Stimulated activated CD8-positive, alpha-beta memory T cell treated with anti-CD3 and anti-CD28 coated beads, Interleukin-12 subunit alpha, Interleukin-12 subunit beta, amount 100 ng/mL, for 1 hour (primary cell): Measurements from ENCODE around the gene PRDM16.

ENCODE experiments used
- DNase-seq: peaks from one replicate; pipeline ENCODE4 v3.0.0-alpha.2; 2020; ENCODE audit warnings: low read depth

PRDM16 gene

DNA sequence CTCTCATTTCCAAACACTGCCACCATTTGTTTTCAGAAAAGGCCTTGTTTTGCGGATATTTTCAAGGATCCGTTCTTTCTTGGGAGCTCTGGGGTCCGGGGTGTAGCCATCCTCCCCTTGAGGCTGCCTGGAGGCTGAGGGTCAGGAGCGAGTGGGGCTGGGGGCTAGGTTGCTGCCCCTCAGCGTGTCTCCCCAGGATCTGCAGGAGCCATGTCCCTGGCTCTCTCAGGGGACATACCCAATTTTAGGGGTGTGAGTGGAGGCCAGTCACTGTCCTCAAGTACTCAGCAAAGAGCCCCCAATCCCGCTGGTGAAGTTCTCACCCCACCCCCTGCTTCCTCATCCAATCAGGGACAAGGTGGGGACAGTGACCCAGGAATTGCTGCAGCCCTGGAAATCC, 15.0 kb upstream of the PRDM16 start:
- no peak for DNase-seq

DNA sequence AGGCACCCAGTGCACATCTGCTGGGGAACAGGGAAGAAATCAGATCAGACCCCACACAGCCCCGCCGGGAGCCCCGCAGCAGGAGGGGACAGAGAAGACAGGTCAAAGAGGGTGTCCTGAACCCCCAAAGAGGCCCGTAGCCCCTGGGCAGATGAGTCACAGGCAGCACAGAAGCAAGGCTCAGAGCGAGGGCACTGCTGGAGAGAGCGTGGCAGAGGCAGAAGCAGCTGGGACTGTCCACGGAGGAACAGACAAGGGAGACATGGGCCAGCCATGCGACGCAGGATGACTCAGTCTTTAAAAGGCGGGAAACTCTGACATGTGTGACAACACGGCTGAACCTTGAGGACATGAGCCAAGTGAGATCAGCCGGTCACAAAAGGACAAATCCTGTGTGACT, 14.5 kb upstream of the PRDM16 start:
- DNase-seq: no peak

DNA sequence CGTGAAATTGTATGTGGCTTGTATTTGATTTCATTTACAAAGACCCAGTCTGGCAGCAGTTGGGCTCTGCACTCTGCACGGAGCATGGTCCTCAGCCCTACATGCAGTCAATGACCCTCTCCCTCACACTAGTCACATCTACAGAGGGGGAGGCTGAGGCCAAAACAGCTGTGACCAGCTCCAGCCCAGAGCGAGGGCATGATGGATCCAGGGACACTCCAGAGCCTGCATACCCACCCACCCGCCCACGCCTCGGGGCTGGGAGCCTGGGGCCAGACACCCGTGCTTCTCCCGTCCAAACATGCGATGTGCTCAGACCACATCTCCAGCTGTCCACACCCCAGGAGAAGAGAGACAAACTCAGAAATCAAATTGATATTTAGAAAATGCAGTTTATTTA, 14.0 kb upstream of the PRDM16 start:
- DNase-seq: no peak

DNA sequence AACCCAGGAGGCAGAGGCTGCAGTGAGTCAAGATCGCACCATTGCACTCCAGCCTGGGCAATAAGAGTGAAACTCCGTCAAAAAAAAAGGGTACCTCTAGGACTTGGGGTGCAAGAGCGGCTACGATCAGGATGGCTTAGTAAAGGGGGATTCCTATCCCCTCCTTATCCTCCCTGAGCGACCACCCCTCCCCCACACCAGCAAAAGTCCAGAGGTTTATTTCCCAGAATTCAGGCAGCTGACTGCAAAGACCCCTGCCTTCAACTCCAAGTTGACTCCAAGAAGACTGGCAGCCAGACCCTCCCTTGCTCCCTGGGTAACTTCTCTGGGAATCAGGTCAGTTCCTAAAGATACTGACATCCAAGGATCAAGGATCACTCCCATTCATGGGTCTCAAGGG, 12.4 kb upstream of the PRDM16 start:
- no peak for DNase-seq

GRCh38 chr1:3058263-3059030, 10.6 kb upstream of the PRDM16 start:
- no peak for DNase-seq

- no peak for DNase-seq
These were observed 8.9 kb upstream of the PRDM16 start for GRCh38 chr1:3060127-3060526.

GRCh38 chr1:3060601-3061551, 8.1 kb upstream of the PRDM16 start:
- DNase-seq: no peak

GRCh38 chr1:3061566-3061965, 7.4 kb upstream of the PRDM16 start:
- no peak for DNase-seq

GRCh38 chr1:3061981-3062615, 6.9 kb upstream of the PRDM16 start:
- DNase-seq: no peak

DNA sequence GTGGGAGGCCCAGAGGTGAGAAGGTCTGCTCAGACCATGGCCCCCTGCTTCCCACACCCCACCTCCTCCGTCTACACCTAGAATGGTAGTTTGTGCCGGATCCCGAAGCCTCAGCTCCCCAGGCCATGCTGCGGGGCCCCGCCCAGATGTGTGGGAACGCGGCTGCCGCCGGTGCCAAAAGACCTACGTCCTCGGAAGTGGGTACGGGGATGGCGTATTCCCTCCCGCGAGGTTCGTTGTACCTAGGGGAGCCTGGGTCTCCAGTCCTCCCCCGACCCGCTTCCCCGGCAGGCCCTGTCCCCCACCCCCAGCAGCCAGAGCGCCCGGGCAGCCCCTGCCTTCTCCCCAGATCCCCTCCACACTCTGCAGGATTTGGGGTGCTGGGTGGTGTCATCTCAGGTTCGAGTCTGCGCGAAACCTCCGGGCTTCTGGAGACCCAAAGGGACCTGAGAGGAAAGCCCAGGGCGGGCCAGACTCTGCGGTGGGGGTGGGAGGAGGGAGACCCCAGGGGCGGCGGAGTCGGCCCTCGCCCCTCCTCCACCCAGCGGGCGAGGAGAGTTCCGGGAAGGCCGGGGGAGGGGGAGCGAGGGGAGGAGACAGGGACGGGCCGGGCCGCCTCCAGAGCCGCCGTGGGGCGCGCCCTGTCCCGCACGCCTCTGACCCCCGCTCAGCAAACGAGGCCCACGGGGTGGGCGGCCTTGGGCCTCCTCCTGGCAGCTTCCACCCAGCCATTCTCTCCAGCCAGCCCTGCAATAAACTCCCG, 6.2 kb upstream of the PRDM16 start:
- no peak for DNase-seq

DNA sequence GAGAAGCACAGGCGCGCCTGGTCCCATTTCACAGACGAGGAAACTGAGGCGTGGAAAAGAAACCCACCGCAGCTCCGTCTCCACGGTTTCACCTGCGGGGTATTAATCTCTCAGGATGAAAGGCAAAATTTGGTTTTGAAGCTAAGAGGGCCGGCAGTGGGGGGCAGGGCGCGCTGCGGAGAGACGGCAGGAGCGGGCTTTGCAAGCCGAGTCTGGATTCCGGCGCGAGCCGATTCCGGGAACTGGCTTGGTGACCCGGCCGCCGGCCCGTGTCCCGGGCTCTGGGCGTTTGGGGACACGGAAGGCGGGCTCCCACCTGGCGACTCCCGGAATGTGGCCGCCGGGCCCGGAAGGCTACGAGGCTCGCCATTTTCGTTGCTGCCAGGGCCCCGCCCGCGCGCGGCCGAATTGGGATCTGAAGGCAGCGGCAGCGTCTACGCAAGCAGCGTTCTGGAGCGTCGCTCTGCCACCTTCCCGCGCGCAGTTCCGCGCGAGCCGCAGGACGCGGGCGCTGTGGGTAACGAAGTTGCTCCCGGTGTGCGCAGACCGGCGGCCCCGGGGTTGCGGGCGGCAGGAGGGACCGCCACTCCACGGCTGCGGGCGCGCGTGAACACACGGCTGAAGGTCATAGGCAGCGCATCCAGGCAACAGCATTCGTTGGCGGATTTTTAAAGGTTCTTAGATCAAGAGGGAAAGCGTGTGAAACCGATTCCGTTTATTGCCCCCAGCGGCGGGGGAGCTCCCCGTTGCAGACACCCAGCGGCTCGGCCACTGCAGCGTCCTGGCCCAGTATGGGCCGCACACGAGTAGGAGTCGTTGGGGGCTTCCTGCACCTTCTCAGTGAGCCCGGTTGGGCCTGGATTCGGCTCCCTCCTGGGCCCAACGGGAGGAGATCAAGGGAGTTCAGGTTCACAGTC, 5.4 kb upstream of the PRDM16 start:
- DNase-seq: no peak

GRCh38 chr1:3064296-3064850, 4.6 kb upstream of the PRDM16 start:
- DNase-seq: no peak

GRCh38 chr1:3064901-3065300, 4.1 kb upstream of the PRDM16 start:
- DNase-seq: no peak

DNA sequence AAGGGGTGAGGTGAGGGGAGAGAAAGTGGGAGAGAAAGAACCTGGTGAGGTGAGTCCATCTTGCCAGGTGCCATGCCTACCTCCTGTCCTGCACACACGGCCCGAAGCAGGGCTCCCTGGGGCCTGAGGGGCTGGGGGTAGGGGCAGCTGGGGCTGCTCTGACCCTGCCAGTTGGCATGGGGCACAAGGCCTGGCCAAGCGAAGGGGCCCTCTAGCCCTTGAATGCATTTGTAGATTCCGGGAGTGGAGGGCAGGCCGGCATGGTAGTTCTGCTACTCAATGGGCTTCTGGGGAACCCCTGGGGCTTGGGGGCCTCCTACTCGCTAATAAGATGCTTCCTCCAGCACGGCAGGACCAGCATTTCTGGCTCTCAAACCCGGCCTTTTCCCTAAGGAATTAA, 3.6 kb upstream of the PRDM16 start:
- DNase-seq: no peak

- no peak for DNase-seq
These were observed 3.2 kb upstream of the PRDM16 start for GRCh38 chr1:3065797-3066196.

- no peak for DNase-seq
These were observed 2.7 kb upstream of the PRDM16 start for GRCh38 chr1:3066250-3066711.

- DNase-seq: no peak
These were observed 2.2 kb upstream of the PRDM16 start for GRCh38 chr1:3066826-3067225.

DNA sequence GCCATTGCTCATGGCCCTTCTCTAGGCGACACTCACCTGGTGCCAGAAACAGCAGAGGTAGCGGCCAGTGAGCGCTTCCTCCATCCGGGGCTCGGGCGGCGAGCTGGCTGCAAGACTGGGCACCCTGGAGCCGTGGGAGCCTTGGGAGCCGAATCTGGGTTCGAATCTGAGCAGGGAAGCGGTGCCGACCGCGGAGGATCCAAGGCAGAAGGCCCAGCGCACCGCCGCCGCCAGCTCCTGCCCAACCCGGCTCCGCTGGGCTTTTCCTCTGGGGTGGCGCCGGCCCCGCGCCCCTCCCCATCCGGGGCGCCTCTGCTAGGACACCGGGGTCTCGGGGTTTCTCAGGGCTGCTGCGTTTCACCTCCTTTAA, 1.7 kb upstream of the PRDM16 start:
- DNase-seq: no peak

GRCh38 chr1:3067671-3068563, 1.1 kb upstream of the PRDM16 start:
- no peak for DNase-seq
